H9 (cell line): Measurements from ENCODE around the gene DCUN1D2. TPM values are rescaled to one million over a fixed set of nuclear protein-coding genes. Genes with fewer than 3 reads are reported as not detected.

Experiments used
- DNase-seq: peaks from one replicate; pipeline ENCODE4 v3.0.0-alpha.2; 2017
- H2AFZ ChIP-seq: one replicate; pipeline ENCODE4 v1.6.1; 2013; ENCODE audit warnings: mild to moderate bottlenecking, low read length, control low read depth, moderate library complexity
- H2AK5ac ChIP-seq: 2 replicates; pipeline ENCODE4 v1.6.1; 2013; ENCODE audit warnings: low read length, control low read depth, mixed read lengths; ENCODE audit not compliant: insufficient read length
- H2BK120ac ChIP-seq: one replicate; pipeline ENCODE4 v1.6.1; 2013; ENCODE audit warnings: low read depth, mild to moderate bottlenecking, low read length, control low read depth, inconsistent platforms; ENCODE audit not compliant: poor library complexity, severe bottlenecking
- H2BK12ac ChIP-seq: 2 replicates; pipeline ENCODE4 v1.6.1; 2013; ENCODE audit warnings: low read length, control low read depth, mixed read lengths, low read depth; ENCODE audit not compliant: insufficient read length
- H2BK15ac ChIP-seq: 2 replicates; pipeline ENCODE4 v1.6.1; 2013; ENCODE audit warnings: low read depth, low read length, control low read depth
- H2BK20ac ChIP-seq: one replicate; pipeline ENCODE4 v1.6.1; 2013; ENCODE audit warnings: low read depth, mild to moderate bottlenecking, low read length, control low read depth, inconsistent platforms; ENCODE audit not compliant: poor library complexity, severe bottlenecking
- H2BK5ac ChIP-seq: 2 replicates; pipeline ENCODE4 v1.6.1; 2013; ENCODE audit warnings: low read length, control low read depth, mixed read lengths; ENCODE audit not compliant: insufficient read length
- H3K14ac ChIP-seq: 2 replicates; pipeline ENCODE4 v1.6.1; 2013; ENCODE audit warnings: low read length, control low read depth; ENCODE audit not compliant: insufficient read depth
- H3K18ac ChIP-seq: 2 replicates; pipeline ENCODE4 v1.6.1; 2013; ENCODE audit warnings: low read depth, mild to moderate bottlenecking, mixed read lengths, low read length, control low read depth; ENCODE audit not compliant: insufficient read length
- H3K23ac ChIP-seq: 2 replicates; pipeline ENCODE4 v1.6.1; 2013; ENCODE audit warnings: low read length, control low read depth, mixed read lengths, low read depth; ENCODE audit not compliant: insufficient read length
- H3K23me2 ChIP-seq: 2 replicates; pipeline ENCODE4 v1.6.1; 2013; ENCODE audit warnings: low read depth, mild to moderate bottlenecking, mixed read lengths, low read length, control low read depth; ENCODE audit not compliant: insufficient read length, poor library complexity, severe bottlenecking
- H3K27ac ChIP-seq: 2 replicates; pipeline ENCODE4 v1.5.1; 2013; ENCODE audit warnings: low read length, control low read depth, mixed read lengths, low read depth; ENCODE audit not compliant: insufficient read length
- H3K27me3 ChIP-seq: 2 replicates; pipeline ENCODE4 v1.6.1; 2013; ENCODE audit warnings: low read length, control low read depth, inconsistent platforms; ENCODE audit not compliant: insufficient read depth
- H3K4ac ChIP-seq: 2 replicates; pipeline ENCODE4 v1.6.1; 2013; ENCODE audit warnings: low read depth, mild to moderate bottlenecking, control low read depth, inconsistent platforms, low read length, moderate library complexity
- H3K4me1 ChIP-seq: 2 replicates; pipeline ENCODE4 v1.6.1; 2013; ENCODE audit warnings: low read length, control low read depth, inconsistent platforms; ENCODE audit not compliant: insufficient read depth
- H3K4me2 ChIP-seq: 2 replicates; pipeline ENCODE4 v1.6.1; 2013; ENCODE audit warnings: low read length, control low read depth, mixed read lengths; ENCODE audit not compliant: insufficient read length, insufficient read depth
- H3K56ac ChIP-seq: 2 replicates; pipeline ENCODE4 v1.6.1; 2013; ENCODE audit warnings: low read depth, mild to moderate bottlenecking, mixed read lengths, low read length, control low read depth; ENCODE audit not compliant: insufficient read length
- H3K79me1 ChIP-seq: 2 replicates; pipeline ENCODE4 v1.6.1; 2013; ENCODE audit warnings: low read depth, mild to moderate bottlenecking, moderate library complexity, low read length, control low read depth, inconsistent platforms; ENCODE audit not compliant: insufficient read depth, poor library complexity, severe bottlenecking
- H3K79me2 ChIP-seq: 2 replicates; pipeline ENCODE4 v1.6.1; 2013; ENCODE audit warnings: low read length, control low read depth, inconsistent platforms; ENCODE audit not compliant: insufficient read depth
- H3K9ac ChIP-seq: 2 replicates; pipeline ENCODE4 v1.6.1; 2013; ENCODE audit warnings: low read length, control low read depth, mixed read lengths; ENCODE audit not compliant: insufficient read length; ENCODE audit errors: extremely low read depth
- H3K9me3 ChIP-seq: one replicate; pipeline ENCODE4 v1.6.1; 2013; ENCODE audit warnings: low read depth, low read length, inconsistent platforms; ENCODE audit not compliant: control insufficient read depth
- H3T11ph ChIP-seq: one replicate; pipeline ENCODE4 v1.6.1; 2013; ENCODE audit warnings: mild to moderate bottlenecking, low read length, control low read depth, inconsistent platforms
- H4K20me1 ChIP-seq: one replicate; pipeline ENCODE4 v1.6.1; 2013; ENCODE audit not compliant: control insufficient read depth, insufficient read length, insufficient read depth
- H4K5ac ChIP-seq: 2 replicates; pipeline ENCODE4 v1.6.1; 2013; ENCODE audit warnings: low read depth, mild to moderate bottlenecking, mixed read lengths, low read length, control low read depth; ENCODE audit not compliant: insufficient read length
- H4K8ac ChIP-seq: replicated peaks from 2 replicates; pipeline ENCODE4 v1.6.1; 2013; ENCODE audit warnings: low read length, control low read depth, mixed read lengths, low read depth; ENCODE audit not compliant: insufficient read length
- H4K91ac ChIP-seq: 2 replicates; pipeline ENCODE4 v1.6.1; 2013; ENCODE audit warnings: low read depth, mild to moderate bottlenecking, moderate library complexity, mixed read lengths, low read length, control low read depth; ENCODE audit not compliant: insufficient read length
- H3K27ac Mint-ChIP-seq, 3 experiments: 2 replicates in 2 of 3; 3 replicates in 1 of 3; pipeline ENCODE4 v1.8.0; 2020 to 2021; ENCODE audit warnings: mixed read lengths in 3 of 3, mild to moderate bottlenecking in 1 of 3, moderate library complexity in 1 of 3
- H3K27me3 Mint-ChIP-seq: 2 replicates; pipeline ENCODE4 v1.8.0; 2021; ENCODE audit warnings: low read depth, mild to moderate bottlenecking, moderate library complexity, mixed read lengths
- H3K36me3 Mint-ChIP-seq, 3 experiments: 2 replicates in 2 of 3; 3 replicates in 1 of 3; pipeline ENCODE4 v1.8.0; 2020 to 2021; ENCODE audit warnings: low read depth in 3 of 3, mixed read lengths in 3 of 3; ENCODE audit not compliant: insufficient read depth in 1 of 3
- H3K4me1 Mint-ChIP-seq, 2 experiments: 2 replicates each; pipeline ENCODE4 v1.8.0; 2020; ENCODE audit warnings: mixed read lengths in 2 of 2
- H3K4me3 Mint-ChIP-seq, 2 experiments: 2 replicates in 1 of 2; 3 replicates in 1 of 2; pipeline ENCODE4 v1.8.0; 2020 to 2021; ENCODE audit warnings: mild to moderate bottlenecking in 2 of 2, mixed read lengths in 2 of 2, moderate library complexity in 1 of 2
- H3K9me3 Mint-ChIP-seq, 2 experiments: 2 replicates in 1 of 2; 3 replicates in 1 of 2; pipeline ENCODE4 v1.8.0; 2020; ENCODE audit warnings: mild to moderate bottlenecking in 2 of 2, mixed read lengths in 2 of 2, moderate library complexity in 1 of 2
- WGBS: extraction: QIAGEN DNeasy Blood & Tissue Kit; methylation state at CpG from one replicate; pipeline ENCODE4 v1.1.7; 2013; ENCODE audit warnings: missing lambda C conversion rate, low lambda C conversion rate, mixed read lengths; ENCODE audit not compliant: insufficient read length; ENCODE audit errors: extremely low coverage; 5-methylcytosine and 5-hydroxymethylcytosine counted together
- total RNA-seq: library from RNA; stranded (reverse); gene quantifications from 2 replicates; pipeline ENCODE4 v1.2.1, GENCODE V29; 2021
- TF ChIP-seq, protein P1 (sequence below): fragments of 200-600 bp; sonication (generic); conservative IDR thresholded peaks from 3 replicates; pipeline ENCODE4 v1.8.0; 2021; ENCODE audit warnings: antibody characterized with exemption, mild to moderate bottlenecking

DCUN1D2 gene
- total RNA-seq, 1 experiment from 2014 or later, result 36.8 TPM

DNA sequence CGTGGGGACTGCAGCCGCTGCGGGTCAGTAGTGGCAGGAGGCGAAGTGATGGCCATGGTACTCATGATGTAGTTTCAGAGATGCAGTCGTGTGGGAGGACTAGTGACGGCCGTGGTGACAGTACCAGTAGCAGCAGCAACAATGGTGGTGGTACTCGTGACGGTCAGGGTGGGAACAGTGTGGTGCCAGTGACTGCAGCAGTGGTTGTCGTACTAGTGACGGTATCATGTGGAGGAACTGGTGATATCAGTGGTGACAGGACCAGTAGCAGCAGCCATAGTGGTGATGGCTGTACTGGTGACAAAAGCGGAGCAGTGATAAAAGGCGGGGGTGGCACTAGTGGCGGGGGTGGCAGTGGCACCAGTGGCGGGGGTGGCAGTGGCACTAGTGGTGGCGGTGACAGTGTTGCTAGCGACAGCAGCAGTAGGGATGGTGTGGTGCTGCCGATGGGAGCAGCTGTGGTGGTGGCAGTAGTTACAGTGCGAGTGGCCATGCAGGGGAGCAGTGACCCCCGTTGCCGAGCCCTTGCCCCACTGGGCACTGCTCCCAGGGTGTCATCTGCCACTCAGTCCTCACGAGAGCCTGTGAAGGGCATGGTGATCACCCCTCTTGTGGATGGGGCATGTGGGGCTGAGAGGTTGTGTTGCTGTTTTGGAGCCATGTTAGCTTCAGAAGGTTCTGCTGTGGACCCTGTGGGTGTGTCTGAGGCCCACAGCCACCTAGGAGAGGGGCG lies 60.0 kb downstream of the DCUN1D2 start:
- H3K27ac Mint-ChIP-seq, result peak overlapping the region in 2 of 3 experiments; percentile 27 to 80; a peak in 2 of 7 replicates
- H3K56ac ChIP-seq, result no peak overlapping the region
- H2BK12ac ChIP-seq, result no peak overlapping the region
- peaks cover 0 to 5% of the 10 kb centered on the region in 2 experiments; a peak in 2 of 4 replicates for H3K4me1 Mint-ChIP-seq
- H4K8ac ChIP-seq, result no peak overlapping the region
- no peak overlapping the region for H2BK15ac ChIP-seq
- no peak overlapping the region for H4K91ac ChIP-seq
- H2BK20ac ChIP-seq, result no peak overlapping the region
- TF ChIP-seq, protein P1, sequence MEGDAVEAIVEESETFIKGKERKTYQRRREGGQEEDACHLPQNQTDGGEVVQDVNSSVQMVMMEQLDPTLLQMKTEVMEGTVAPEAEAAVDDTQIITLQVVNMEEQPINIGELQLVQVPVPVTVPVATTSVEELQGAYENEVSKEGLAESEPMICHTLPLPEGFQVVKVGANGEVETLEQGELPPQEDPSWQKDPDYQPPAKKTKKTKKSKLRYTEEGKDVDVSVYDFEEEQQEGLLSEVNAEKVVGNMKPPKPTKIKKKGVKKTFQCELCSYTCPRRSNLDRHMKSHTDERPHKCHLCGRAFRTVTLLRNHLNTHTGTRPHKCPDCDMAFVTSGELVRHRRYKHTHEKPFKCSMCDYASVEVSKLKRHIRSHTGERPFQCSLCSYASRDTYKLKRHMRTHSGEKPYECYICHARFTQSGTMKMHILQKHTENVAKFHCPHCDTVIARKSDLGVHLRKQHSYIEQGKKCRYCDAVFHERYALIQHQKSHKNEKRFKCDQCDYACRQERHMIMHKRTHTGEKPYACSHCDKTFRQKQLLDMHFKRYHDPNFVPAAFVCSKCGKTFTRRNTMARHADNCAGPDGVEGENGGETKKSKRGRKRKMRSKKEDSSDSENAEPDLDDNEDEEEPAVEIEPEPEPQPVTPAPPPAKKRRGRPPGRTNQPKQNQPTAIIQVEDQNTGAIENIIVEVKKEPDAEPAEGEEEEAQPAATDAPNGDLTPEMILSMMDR, result no peak
- H3K4me3 Mint-ChIP-seq, result no peak overlapping the region
- no peaks in the 10 kb centered on the region for H3K23me2 ChIP-seq
- no peak overlapping the region for H3K14ac ChIP-seq
- DNase-seq, result no peak
- no CpG with 5 or more reads among the region's 23 CpGs for WGBS
- H2BK120ac ChIP-seq, result no peak overlapping the region
- H4K20me1 ChIP-seq, result no peaks in the 10 kb centered on the region
- H3K9me3 ChIP-seq, result no peaks in the 10 kb centered on the region
- H2AFZ ChIP-seq, result no peak overlapping the region
- no peak overlapping the region for H3K4me2 ChIP-seq
- H3K27me3 Mint-ChIP-seq, result no peaks in the 10 kb centered on the region
- H3K9me3 Mint-ChIP-seq, result no peaks in the 10 kb centered on the region
- no peak overlapping the region for H3K9ac ChIP-seq
- no peak overlapping the region for H3K27ac ChIP-seq
- no peak overlapping the region for H3K4ac ChIP-seq
- no peaks in the 10 kb centered on the region for H3K79me1 ChIP-seq
- no peaks in the 10 kb centered on the region for H3K27me3 ChIP-seq
- no peak overlapping the region for H3T11ph ChIP-seq
- no peak overlapping the region for H3K18ac ChIP-seq
- no peak overlapping the region for H4K5ac ChIP-seq
- H3K4me1 ChIP-seq, result no peaks in the 10 kb centered on the region
- no peaks in the 10 kb centered on the region for H3K79me2 ChIP-seq
- H3K23ac ChIP-seq, result no peak overlapping the region
- H2BK5ac ChIP-seq, result no peak overlapping the region
- no peak overlapping the region for H2AK5ac ChIP-seq
- peaks cover 0 to 4% (median 0%) of the 10 kb centered on the region in 3 experiments; a peak in 1 of 7 replicates for H3K36me3 Mint-ChIP-seq
